Panc1 (cell line): ENCODE measurements around the gene PKP1. TPM values are rescaled to one million over a fixed set of nuclear protein-coding genes. Genes with fewer than 3 reads are reported as not detected.

ENCODE experiments used
- ATAC-seq: fragments of 200-7000 bp; cut with Tn5 transposase; 2 replicates; pipeline ENCODE4 v1.9.1; 2020; ENCODE audit warnings: mild to moderate bottlenecking, moderate library complexity
- BruUV-seq: library from RNA; stranded (reverse); fragments of 400-500 nt; replicated peaks from 2 replicates; lab custom pipeline; 2021; lab: Mats Ljungman, UMichigan
- CTCF ChIA-PET: fragments of 300-600 bp; sonication (Branson Sonifier 250); formaldehyde crosslinking; loops from one replicate; lab custom pipeline; 2022; ENCODE audit warnings: antibody characterized with exemption; lab: Charles Lee
- POLR2A ChIA-PET: fragments of 300-600 bp; sonication (Branson Sonifier 250); formaldehyde crosslinking; loops from one replicate; lab custom pipeline; 2022; ENCODE audit warnings: antibody characterized with exemption; lab: Charles Lee
- DNase-seq: peaks from one replicate; pipeline ENCODE4 v3.0.0-alpha.2; 2010; ENCODE audit warnings: low read depth, low spot score
- H3K27ac ChIP-seq: 2 replicates; pipeline ENCODE4 v1.5.1; 2011; ENCODE audit warnings: mild to moderate bottlenecking, low read length, inconsistent platforms
- H3K27me3 ChIP-seq: fragments of 200-500 bp; sonication (Bioruptor generic); 2 replicates; pipeline ENCODE4 v1.6.0; 2014; ENCODE audit warnings: low read length, inconsistent platforms; ENCODE audit not compliant: control insufficient read depth, insufficient read depth
- H3K36me3 ChIP-seq: fragments of 200-500 bp; sonication (Bioruptor generic); 2 replicates; pipeline ENCODE4 v1.5.1; 2014; ENCODE audit warnings: inconsistent platforms, mild to moderate bottlenecking, low read length, moderate library complexity; ENCODE audit not compliant: control insufficient read depth, insufficient read depth
- H3K4me1 ChIP-seq: 2 replicates; pipeline ENCODE4 v1.5.1; 2011; ENCODE audit warnings: inconsistent platforms, mild to moderate bottlenecking, low read length, moderate library complexity; ENCODE audit not compliant: control insufficient read depth, insufficient read depth
- H3K4me3 ChIP-seq, 2 experiments: 2 replicates each; pipeline ENCODE4 v1.5.1; 2011 to 2012; ENCODE audit warnings: low read depth in 2 of 2, low read length in 2 of 2, mild to moderate bottlenecking in 2 of 2, inconsistent platforms in 1 of 2, moderate library complexity in 1 of 2
- H3K9me3 ChIP-seq: fragments of 200-500 bp; sonication (Bioruptor generic); 2 replicates; pipeline ENCODE4 v1.5.1; 2014; ENCODE audit warnings: low read depth, mild to moderate bottlenecking, inconsistent platforms, low read length, moderate library complexity; ENCODE audit not compliant: control insufficient read depth, insufficient read depth
- CTCF ChIP-seq: fragments of 450-650 bp; IDR thresholded peaks from 2 replicates; pipeline ENCODE4 v1.5.1; 2017; ENCODE audit warnings: mild to moderate bottlenecking
- POLR2AphosphoS5 ChIP-seq: IDR thresholded peaks from 2 replicates; pipeline ENCODE4 v1.6.1; 2012; ENCODE audit warnings: mild to moderate bottlenecking, low read depth, low read length, moderate library complexity
- REST ChIP-seq, 2 experiments: IDR thresholded peaks; 2 replicates each; pipeline ENCODE4 v1.6.1; 2011 to 2012; ENCODE audit warnings: low read depth in 2 of 2, control low read depth in 1 of 2, low read length in 1 of 2, mild to moderate bottlenecking in 1 of 2, moderate library complexity in 1 of 2; ENCODE audit not compliant: insufficient read depth in 1 of 2
- SIN3A ChIP-seq: IDR thresholded peaks from 2 replicates; pipeline ENCODE4 v1.6.1; 2012; ENCODE audit warnings: low read depth, mild to moderate bottlenecking, low read length, moderate library complexity, borderline replicate concordance; ENCODE audit not compliant: insufficient read depth
- TCF7L2 ChIP-seq: IDR thresholded peaks from 2 replicates; pipeline ENCODE4 v1.6.1; 2011; ENCODE audit warnings: mild to moderate bottlenecking, low read depth, low read length, inconsistent platforms
- in situ Hi-C: cut with HindIII; loops from 2 replicates; pipeline ENCODE4 v1.10.0; 2016; ENCODE audit warnings: low sequenced_read_pairs, low pct_unique_long_range_greater_than_20kb
- intact Hi-C: fragments of 100-400 bp; cut with micrococcal nuclease; formaldehyde crosslinking; loops from one replicate; pipeline ENCODE4 v1.10.0; 2022; ENCODE audit not compliant: unreplicated experiment
- total RNA-seq: library from RNA; stranded (reverse); gene quantifications from one replicate; pipeline ENCODE4 v1.2.1, GENCODE V29; 2021; ENCODE audit not compliant: unreplicated experiment

The PKP1 gene
- total RNA-seq, 1 experiment from 2014 or later = 0.44 TPM

- H3K9me3 ChIP-seq = no peaks in the 10 kb centered on the region
- intact Hi-C loops (no loop called here), in situ Hi-C loops (no loop called here)
- H3K27ac ChIP-seq = no peak overlapping the region
- H3K4me1 ChIP-seq = no peaks in the 10 kb centered on the region
- POLR2A ChIA-PET = no interaction called here
- no peak for TF ChIP-seq POLR2AphosphoS5
- TF ChIP-seq REST (IDR thresholded peaks at IDR 0.05; ENCODE audit: insufficient read depth in 1 of 2, low read depth in 2 of 2, low read length in 1 of 2) = no peak
- TF ChIP-seq CTCF = no peak
- no peak for TF ChIP-seq TCF7L2
- no peak for TF ChIP-seq SIN3A
- no TSS peak for BruUV-seq
- H3K36me3 ChIP-seq = no peaks in the 10 kb centered on the region
- CTCF ChIA-PET = interaction anchor here (0.7 kb wide), 1 partner anchor 114 kb away, joined by 3 read pairs; no protein-coding TSS in a partner anchor
- ATAC-seq (no peak), DNase-seq (no peak)
- H3K4me3 ChIP-seq = no peak overlapping the region
- H3K27me3 ChIP-seq = peaks cover 2% of the 10 kb centered on the region
Measured at GRCh38 chr1:201353186-201353940, 70.1 kb downstream of the PKP1 start.

GRCh38 chr1:201354151-201354900 is 71.0 kb downstream of the PKP1 start:
- intact Hi-C loops = no loop called here
- POLR2A ChIA-PET = no interaction called here
- Histone ChIP-seq H3K4me1 (no peaks in the 10 kb centered on the region), H3K27ac (no peak overlapping the region), H3K27me3 (peaks cover 2% of the 10 kb centered on the region), H3K4me3 (no peak overlapping the region), H3K36me3 (no peaks in the 10 kb centered on the region), H3K9me3 (no peaks in the 10 kb centered on the region)
- in situ Hi-C loops = no loop called here
- CTCF ChIA-PET = interaction anchor here (0.7 kb wide), 1 partner anchor 113 kb away, joined by 3 read pairs; no protein-coding TSS in a partner anchor
- no TSS peak for BruUV-seq
- ATAC-seq (no peak), DNase-seq (no peak)
- no peak for TF ChIP-seq POLR2AphosphoS5
- TF ChIP-seq TCF7L2 = no peak
